HL-60 (cell line): Measurements from ENCODE around the gene ELMO1.

ENCODE experiments used
- CTCF ChIP-seq: IDR thresholded peaks from one replicate; pipeline ENCODE4 v1.5.1; 2011; ENCODE audit warnings: low read length, control low read depth, inconsistent platforms; ENCODE audit not compliant: insufficient read depth
- GABPA ChIP-seq: IDR thresholded peaks from 2 replicates; pipeline ENCODE4 v1.6.1; 2012; ENCODE audit warnings: low read depth
- POLR2AphosphoS5 ChIP-seq: IDR thresholded peaks from 2 replicates; pipeline ENCODE4 v1.6.1; 2012; ENCODE audit warnings: low read depth
- REST ChIP-seq: IDR thresholded peaks from 2 replicates; pipeline ENCODE4 v1.6.1; 2012; ENCODE audit warnings: low read depth; ENCODE audit not compliant: insufficient replicate concordance

DNA sequence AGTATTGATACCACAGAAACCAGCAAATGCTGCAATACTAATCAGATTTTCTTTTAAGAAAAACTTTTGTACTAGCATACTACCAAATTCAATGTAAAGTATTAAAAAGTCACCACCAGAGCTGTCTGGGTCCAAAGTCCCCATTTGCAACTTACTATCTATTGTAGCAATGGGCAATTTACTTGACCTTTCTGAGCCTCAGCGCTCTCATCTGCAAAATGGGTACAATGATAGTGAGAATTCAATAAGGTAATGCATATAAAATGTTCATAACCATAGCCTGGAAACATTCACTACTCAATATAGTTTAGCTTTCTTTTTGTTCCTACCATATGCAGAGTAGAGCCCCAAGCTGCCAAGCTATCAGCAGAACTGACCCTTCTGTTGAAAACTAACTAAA lies 337.2 kb downstream of the ELMO1 start:
- TF ChIP-seq CTCF (no peak), POLR2AphosphoS5 (no peak), REST (no peak), GABPA (no peak)
